Lung (tissue), 12 donors: ENCODE results near the gene TMEM132C. TPM values are rescaled to one million over a fixed set of nuclear protein-coding genes. Genes with fewer than 3 reads are reported as not detected.

Experiments used
- ATAC-seq: fragments of 200-7000 bp; cut with Tn5 transposase; one replicate; pipeline ENCODE4 v1.9.1; 2020; ENCODE audit warnings: moderate number of reproducible peaks; ENCODE audit not compliant: insufficient read depth, low FRiP score
- DNase-seq, 3 donors: peaks; one replicate each; pipeline ENCODE4 v3.0.0-alpha.2; 2013 to 2017
- H3K27ac ChIP-seq, 2 donors: one replicate each; pipeline ENCODE4 v1.5.1; 2013; ENCODE audit warnings: mild to moderate bottlenecking in 2 of 2, moderate library complexity in 2 of 2, control low read depth in 1 of 2, inconsistent platforms in 1 of 2, low read depth in 1 of 2, low read length in 1 of 2
- H3K27me3 ChIP-seq, 3 donors: one replicate each; pipeline ENCODE4 v1.5.1; 2013; ENCODE audit warnings: low read length in 2 of 3; ENCODE audit not compliant: control insufficient read depth in 3 of 3, insufficient read depth in 3 of 3
- H3K36me3 ChIP-seq, 4 donors: one replicate each; pipeline ENCODE4 v1.5.1; 2013; ENCODE audit warnings: low read length in 4 of 4, mild to moderate bottlenecking in 1 of 4, moderate library complexity in 1 of 4; ENCODE audit not compliant: control insufficient read depth in 4 of 4, insufficient read depth in 4 of 4
- H3K4me1 ChIP-seq, 5 donors: one replicate each; pipeline ENCODE4 v1.5.1; 2013; ENCODE audit warnings: low read length in 5 of 5, mild to moderate bottlenecking in 2 of 5, moderate library complexity in 1 of 5; ENCODE audit not compliant: control insufficient read depth in 5 of 5, insufficient read depth in 5 of 5
- H3K4me3 ChIP-seq: one replicate; pipeline ENCODE4 v1.5.1; 2013; ENCODE audit warnings: mild to moderate bottlenecking, control low read depth, moderate library complexity
- H3K9ac ChIP-seq, 2 donors: one replicate each; pipeline ENCODE4 v1.5.1; 2013; ENCODE audit warnings: low read length in 2 of 2, control low read depth in 1 of 2; ENCODE audit not compliant: insufficient read depth in 1 of 2
- H3K9me3 ChIP-seq, 4 donors: one replicate each; pipeline ENCODE4 v1.5.1; 2013; ENCODE audit warnings: low read length in 3 of 4, mild to moderate bottlenecking in 1 of 4, moderate library complexity in 1 of 4; ENCODE audit not compliant: control insufficient read depth in 4 of 4, insufficient read depth in 3 of 4
- WGBS, 2 donors: extraction: QIAGEN DNeasy Blood & Tissue Kit; methylation state at CpG; one replicate each; pipeline ENCODE4 v1.1.7; 2013; 5-methylcytosine and 5-hydroxymethylcytosine counted together
- polyA plus RNA-seq, 2 donors: library from polyadenylated mRNA; stranded (reverse); fragments of 200-250 nt; gene quantifications; one replicate each; pipeline ENCODE4 v1.2.1, GENCODE V29; 2013
- total RNA-seq, 2 donors: library from RNA; depleted of rRNA in 1 of 2; stranded (reverse); fragments of >200 nt in 1 of 2; gene quantifications; one replicate each; pipeline ENCODE4 v1.2.1, GENCODE V29; 2014 to 2021
- TF ChIP-seq, protein P1 (sequence below): IDR thresholded peaks from 2 replicates; pipeline ENCODE4 v1.5.1; 2012; ENCODE audit warnings: mild to moderate bottlenecking; ENCODE audit errors: control extremely low read depth, extremely low read depth
- donor health status: control.
- donor health status: control.
- donor health status: Bipolar disorder and iron deficiency.
- donor health status: healthy.
- donor health status: DM: yes; HTN: yes; CAD: no.

Gene TMEM132C
- total and polyA plus RNA-seq, 4 donors: 0.35 to 16.5 (median 0.77) TPM

DNA sequence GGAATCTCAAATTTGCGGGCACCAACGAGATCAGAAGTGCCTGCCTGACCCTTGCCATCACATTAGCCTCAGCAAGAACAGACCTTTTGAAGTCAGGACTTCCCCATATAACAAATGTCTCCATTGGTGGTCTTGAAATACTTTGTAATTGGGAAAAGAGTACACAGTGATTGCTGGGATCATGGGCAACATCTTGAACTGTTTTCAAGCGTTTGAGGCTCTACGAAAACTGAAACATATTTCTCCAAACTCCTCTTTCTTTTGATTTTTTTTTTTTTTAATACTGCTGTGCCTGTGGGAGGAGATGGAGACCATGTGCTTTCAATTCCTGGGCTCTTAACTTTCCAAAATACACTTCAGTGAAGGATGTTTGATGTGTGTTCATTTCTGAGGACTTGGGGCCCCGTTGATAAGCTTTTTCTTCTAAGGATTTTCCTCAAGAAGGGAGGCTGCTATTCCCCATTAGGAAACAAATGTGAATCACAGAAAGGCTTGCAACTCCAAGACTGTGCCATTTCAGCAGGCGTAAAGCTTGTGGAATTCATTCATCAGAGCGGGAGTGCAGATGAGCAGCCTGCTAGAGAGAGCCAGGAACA, 94.5 kb downstream of the TMEM132C start:
- H3K27ac ChIP-seq: no peak overlapping the region
- ATAC-seq (no peak), DNase-seq (peak in 2 of 3 donors; percentile 65 to 74)
- no peak overlapping the region for H3K4me3 ChIP-seq
- no peaks in the 10 kb centered on the region for H3K36me3 ChIP-seq
- no peaks in the 10 kb centered on the region for H3K27me3 ChIP-seq
- no peak overlapping the region for H3K9ac ChIP-seq
- H3K4me1 ChIP-seq: peaks cover 0 to 49% (median 22%) of the 10 kb centered on the region in 5 donors
- 40 to 54% methylated on average over 7 of the region's 7 CpGs for WGBS, 2 donors
- peaks cover 0 to 6% (median 0%) of the 10 kb centered on the region in 4 donors for H3K9me3 ChIP-seq
- TF ChIP-seq, protein P1, sequence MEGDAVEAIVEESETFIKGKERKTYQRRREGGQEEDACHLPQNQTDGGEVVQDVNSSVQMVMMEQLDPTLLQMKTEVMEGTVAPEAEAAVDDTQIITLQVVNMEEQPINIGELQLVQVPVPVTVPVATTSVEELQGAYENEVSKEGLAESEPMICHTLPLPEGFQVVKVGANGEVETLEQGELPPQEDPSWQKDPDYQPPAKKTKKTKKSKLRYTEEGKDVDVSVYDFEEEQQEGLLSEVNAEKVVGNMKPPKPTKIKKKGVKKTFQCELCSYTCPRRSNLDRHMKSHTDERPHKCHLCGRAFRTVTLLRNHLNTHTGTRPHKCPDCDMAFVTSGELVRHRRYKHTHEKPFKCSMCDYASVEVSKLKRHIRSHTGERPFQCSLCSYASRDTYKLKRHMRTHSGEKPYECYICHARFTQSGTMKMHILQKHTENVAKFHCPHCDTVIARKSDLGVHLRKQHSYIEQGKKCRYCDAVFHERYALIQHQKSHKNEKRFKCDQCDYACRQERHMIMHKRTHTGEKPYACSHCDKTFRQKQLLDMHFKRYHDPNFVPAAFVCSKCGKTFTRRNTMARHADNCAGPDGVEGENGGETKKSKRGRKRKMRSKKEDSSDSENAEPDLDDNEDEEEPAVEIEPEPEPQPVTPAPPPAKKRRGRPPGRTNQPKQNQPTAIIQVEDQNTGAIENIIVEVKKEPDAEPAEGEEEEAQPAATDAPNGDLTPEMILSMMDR: no peak

DNA sequence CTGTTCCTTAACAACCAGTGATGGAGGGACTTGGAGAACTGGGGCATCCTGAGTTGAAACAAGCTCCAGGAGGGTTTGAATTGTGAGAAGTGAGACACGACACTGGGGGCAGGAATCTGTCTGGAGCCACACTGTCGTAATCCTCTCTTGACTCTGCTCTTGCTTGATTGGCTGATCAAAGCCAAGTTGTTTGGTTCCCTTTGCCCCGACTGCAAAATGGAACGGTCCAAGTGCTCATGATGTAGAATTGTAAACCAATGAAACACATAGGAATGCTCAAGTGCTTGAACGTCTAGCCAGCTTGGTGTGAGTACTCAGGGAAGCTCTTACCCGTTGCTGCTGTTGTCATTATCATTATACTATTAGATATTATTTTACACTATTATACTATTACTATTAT, 98.1 kb downstream of the TMEM132C start:
- Histone ChIP-seq H3K9me3 (peaks cover 0 to 2% (median 0%) of the 10 kb centered on the region in 4 donors), H3K27me3 (no peaks in the 10 kb centered on the region), H3K4me1 (peaks cover 0 to 49% (median 22%) of the 10 kb centered on the region in 5 donors), H3K27ac (no peak overlapping the region), H3K9ac (no peak overlapping the region), H3K36me3 (peaks cover 0 to 2% (median 0%) of the 10 kb centered on the region in 4 donors), H3K4me3 (no peak overlapping the region)
- DNase-seq (peak; percentile 31 to 63 (median 55)), ATAC-seq (no peak)
- 34 to 35% methylated on average over 6 of the region's 6 CpGs for WGBS, 2 donors
- TF ChIP-seq, protein P1: no peak

DNA sequence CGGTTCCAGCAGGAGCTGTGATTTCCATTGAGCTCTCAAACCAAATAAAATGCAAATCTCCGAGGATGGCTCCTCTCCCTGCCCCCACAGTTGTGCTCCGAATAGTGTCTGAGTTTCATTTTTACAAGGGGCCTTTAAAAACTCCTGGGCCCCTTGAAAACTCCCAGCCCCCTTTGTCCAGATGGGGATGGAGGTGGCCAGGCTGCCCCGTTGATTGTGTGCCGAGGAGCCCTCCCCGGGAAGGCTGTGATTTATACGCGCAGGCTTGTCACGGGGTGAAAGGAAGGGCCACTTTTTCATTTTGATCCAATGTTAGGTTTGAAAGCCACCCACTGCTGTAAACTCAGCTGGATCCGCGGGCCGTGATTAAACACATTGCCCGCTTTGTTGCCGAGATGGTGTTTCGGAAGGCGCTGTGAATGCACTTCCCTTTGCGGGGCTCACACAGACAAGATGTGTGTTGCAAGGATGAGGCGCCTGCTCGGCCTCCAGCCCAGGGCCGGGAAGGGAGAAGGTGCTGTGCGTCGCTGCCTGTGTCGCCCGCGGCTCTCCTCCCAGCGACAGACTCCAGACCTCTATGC, 98.8 kb downstream of the TMEM132C start:
- 1 to 4% methylated on average over 26 of the region's 26 CpGs for WGBS, 2 donors
- Histone ChIP-seq H3K9ac (peak overlapping the region; percentile 14 to 35), H3K4me1 (peaks cover 0 to 49% (median 22%) of the 10 kb centered on the region in 5 donors), H3K36me3 (peaks cover 0 to 2% (median 0%) of the 10 kb centered on the region in 4 donors), H3K27ac (no peak overlapping the region), H3K9me3 (peaks cover 0 to 2% (median 0%) of the 10 kb centered on the region in 4 donors), H3K4me3 (no peak overlapping the region), H3K27me3 (no peaks in the 10 kb centered on the region)
- TF ChIP-seq, protein P1: no peak
- ATAC-seq (no peak), DNase-seq (peak; percentile 75 to 81 (median 79))
